Measurements from ENCODE around the gene ARF5.

GRCh38 chr7:127586346-127586745 lies 1.9 kb upstream of the ARF5 start:
- no peak for TF ChIP-seq POLR2A (IDR thresholded peaks at IDR 0.05; ENCODE audit: low read depth, low read length)
- TF ChIP-seq POLR2AphosphoS5 (IDR thresholded peaks at IDR 0.05; ENCODE audit: low read depth, low read length), result no peak
